ENCODE measurements around the gene LMCD1. TPM values are rescaled to one million over a fixed set of nuclear protein-coding genes. Genes with fewer than 3 reads are reported as not detected.
"Not testable (repeated sequence)": the region's sequence is repeated elsewhere in the genome, so short reads cannot be mapped to it uniquely, and the experiment has no call there.

Gene LMCD1
- total RNA-seq, 1 experiment from 2014 or later: 23.9 TPM

DNA sequence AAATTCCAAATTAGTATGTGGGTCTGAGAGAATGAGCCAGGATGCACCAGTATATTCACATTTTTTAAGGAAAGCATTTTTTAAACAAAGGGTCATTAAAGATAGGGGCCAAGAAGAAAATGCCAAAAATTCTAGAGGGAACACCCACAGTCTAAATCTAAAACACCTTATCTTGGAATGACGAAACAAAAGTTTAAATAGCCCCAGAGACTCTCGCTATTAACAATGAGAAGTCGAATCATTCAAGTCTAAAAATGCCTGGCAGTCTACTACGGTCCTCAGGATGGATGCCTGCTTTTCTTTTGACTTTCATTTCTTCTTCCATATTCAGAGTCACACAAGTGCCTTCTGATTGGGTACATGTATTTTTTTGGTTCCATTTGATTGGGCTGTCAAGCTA, 76.7 kb downstream of the LMCD1 start:
- no peaks in the 10 kb centered on the region for H3K9me3 Mint-ChIP-seq (ENCODE audit: unreplicated experiment)
- H3K4me3 Mint-ChIP-seq (ENCODE audit: unreplicated experiment): no peak overlapping the region
- no peaks in the 10 kb centered on the region for H3K27me3 Mint-ChIP-seq (ENCODE audit: insufficient read depth, unreplicated experiment)
- H3K4me3 ChIP-seq (ENCODE audit: low read depth, low read length): no peak overlapping the region
- no peak for TF ChIP-seq CTCF (IDR thresholded peaks at IDR 0.05; ENCODE audit: insufficient read depth in 1 of 2, low read depth in 1 of 2, low read length in 1 of 2, severe bottlenecking in 1 of 2, unreplicated experiment in 1 of 2)
- CTCF ChIA-PET: no interaction called here
- no peak overlapping the region for H3K27ac Mint-ChIP-seq (ENCODE audit: unreplicated experiment)
- no peaks in the 10 kb centered on the region for H3K27me3 ChIP-seq (replicated peaks; ENCODE audit: control insufficient read depth, insufficient read depth, low read length)
- no peaks in the 10 kb centered on the region for H3K36me3 Mint-ChIP-seq (ENCODE audit: insufficient read depth, unreplicated experiment)
- POLR2A ChIA-PET: interaction anchor here (0.7 kb wide), 1 partner anchor 129 kb away, joined by 5 read pairs; no protein-coding TSS in a partner anchor
- H3K9me3 ChIP-seq: no peaks in the 10 kb centered on the region
- H3K4me1 Mint-ChIP-seq (ENCODE audit: low read depth, unreplicated experiment): peaks cover 9% of the 10 kb centered on the region
- H3K4me1 ChIP-seq: peaks cover 11% of the 10 kb centered on the region
- DNase-seq: no peak
- intact Hi-C loops (cut with micrococcal nuclease; ENCODE audit: unreplicated experiment): no loop called here
- H3K36me3 ChIP-seq (ENCODE audit: control insufficient read depth, insufficient read depth, low read length): no peaks in the 10 kb centered on the region
- no TSS peak for BruUV-seq (replicated peaks)

DNA sequence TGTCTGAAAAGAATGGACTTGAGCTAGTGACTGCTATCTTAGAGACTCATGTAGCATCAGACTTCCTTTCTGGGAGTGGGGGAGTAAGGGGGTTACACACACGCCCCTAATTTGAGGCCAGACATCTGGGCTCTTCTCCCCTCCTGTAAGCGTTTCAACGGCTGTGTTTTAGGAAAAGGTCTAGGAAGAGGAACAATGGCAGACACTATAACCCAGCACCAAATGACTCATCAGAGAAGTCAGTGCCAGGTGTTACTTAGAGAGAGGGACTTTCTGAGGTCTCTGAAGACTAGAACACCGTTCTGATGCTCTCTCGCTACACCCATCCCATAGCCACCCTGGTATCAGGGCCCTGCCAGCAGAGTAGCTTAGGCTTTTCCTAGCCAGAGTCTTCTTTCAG, 77.5 kb downstream of the LMCD1 start:
- no peaks in the 10 kb centered on the region for H3K27me3 Mint-ChIP-seq (ENCODE audit: insufficient read depth, unreplicated experiment)
- intact Hi-C loops (cut with micrococcal nuclease; ENCODE audit: unreplicated experiment): no loop called here
- H3K4me3 Mint-ChIP-seq (ENCODE audit: unreplicated experiment): no peak overlapping the region
- peaks cover 9% of the 10 kb centered on the region for H3K4me1 Mint-ChIP-seq (ENCODE audit: low read depth, unreplicated experiment)
- TF ChIP-seq CTCF (IDR thresholded peaks at IDR 0.05; ENCODE audit: insufficient read depth in 1 of 2, low read depth in 1 of 2, low read length in 1 of 2, severe bottlenecking in 1 of 2, unreplicated experiment in 1 of 2): no peak
- H3K4me1 ChIP-seq: peaks cover 11% of the 10 kb centered on the region
- H3K9me3 ChIP-seq: no peaks in the 10 kb centered on the region
- no peak overlapping the region for H3K27ac Mint-ChIP-seq (ENCODE audit: unreplicated experiment)
- ChIA-PET POLR2A (no interaction called here), CTCF (no interaction called here)
- H3K9me3 Mint-ChIP-seq (ENCODE audit: unreplicated experiment): no peaks in the 10 kb centered on the region
- H3K4me3 ChIP-seq (ENCODE audit: low read depth, low read length): no peak overlapping the region
- no peaks in the 10 kb centered on the region for H3K36me3 ChIP-seq (ENCODE audit: control insufficient read depth, insufficient read depth, low read length)
- no peaks in the 10 kb centered on the region for H3K36me3 Mint-ChIP-seq (ENCODE audit: insufficient read depth, unreplicated experiment)
- no peak for DNase-seq
- BruUV-seq (replicated peaks): no TSS peak
- H3K27me3 ChIP-seq (replicated peaks; ENCODE audit: control insufficient read depth, insufficient read depth, low read length): no peaks in the 10 kb centered on the region

DNA sequence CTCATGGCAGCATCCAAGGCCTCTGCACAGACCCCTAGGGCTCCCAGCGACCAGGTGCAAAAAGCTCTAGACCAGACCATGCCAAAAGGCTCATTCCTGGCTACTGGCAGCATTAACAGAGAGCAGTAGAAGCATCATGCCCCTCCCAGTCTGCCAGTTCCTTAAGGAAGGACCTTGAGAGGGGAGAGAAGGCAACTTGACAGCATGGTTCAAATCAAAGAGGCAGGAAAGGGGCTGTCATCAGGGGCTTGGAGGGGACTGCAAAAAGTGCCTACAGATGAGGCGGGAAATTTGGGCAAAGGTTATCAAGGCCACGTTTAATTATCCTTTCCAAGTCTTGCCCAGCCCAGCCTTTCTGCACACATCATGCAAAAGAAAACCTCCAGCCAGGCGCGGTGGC, 78.3 kb downstream of the LMCD1 start:
- Histone ChIP-seq H3K36me3 (ENCODE audit: control insufficient read depth, insufficient read depth, low read length) (no peaks in the 10 kb centered on the region), H3K27me3 (replicated peaks; ENCODE audit: control insufficient read depth, insufficient read depth, low read length) (no peaks in the 10 kb centered on the region), H3K4me3 (ENCODE audit: low read depth, low read length) (no peak overlapping the region), H3K4me1 (peaks cover 11% of the 10 kb centered on the region), H3K9me3 (no peaks in the 10 kb centered on the region)
- BruUV-seq (replicated peaks): no TSS peak
- peaks cover 9% of the 10 kb centered on the region for H3K4me1 Mint-ChIP-seq (ENCODE audit: low read depth, unreplicated experiment)
- H3K27me3 Mint-ChIP-seq (ENCODE audit: insufficient read depth, unreplicated experiment): no peaks in the 10 kb centered on the region
- CTCF ChIA-PET: no interaction called here
- no peak overlapping the region for H3K4me3 Mint-ChIP-seq (ENCODE audit: unreplicated experiment)
- no peaks in the 10 kb centered on the region for H3K9me3 Mint-ChIP-seq (ENCODE audit: unreplicated experiment)
- TF ChIP-seq CTCF (IDR thresholded peaks at IDR 0.05; ENCODE audit: insufficient read depth in 1 of 2, low read depth in 1 of 2, low read length in 1 of 2, severe bottlenecking in 1 of 2, unreplicated experiment in 1 of 2): no peak
- intact Hi-C loops (cut with micrococcal nuclease; ENCODE audit: unreplicated experiment): no loop called here
- no peak overlapping the region for H3K27ac Mint-ChIP-seq (ENCODE audit: unreplicated experiment)
- DNase-seq: no peak
- H3K36me3 Mint-ChIP-seq (ENCODE audit: insufficient read depth, unreplicated experiment): no peaks in the 10 kb centered on the region
- POLR2A ChIA-PET: no interaction called here

- H3K27me3 Mint-ChIP-seq (ENCODE audit: insufficient read depth, unreplicated experiment); H3K4me3 Mint-ChIP-seq (ENCODE audit: unreplicated experiment); CTCF ChIA-PET; DNase-seq; BruUV-seq (replicated peaks); POLR2A ChIA-PET; H3K36me3 ChIP-seq (ENCODE audit: control insufficient read depth, insufficient read depth, low read length); H3K4me3 ChIP-seq (ENCODE audit: low read depth, low read length); H3K36me3 Mint-ChIP-seq (ENCODE audit: insufficient read depth, unreplicated experiment); H3K4me1 Mint-ChIP-seq (ENCODE audit: low read depth, unreplicated experiment); H3K9me3 Mint-ChIP-seq (ENCODE audit: unreplicated experiment); H3K9me3 ChIP-seq; H3K27ac Mint-ChIP-seq (ENCODE audit: unreplicated experiment); intact Hi-C loops (cut with micrococcal nuclease; ENCODE audit: unreplicated experiment); H3K27me3 ChIP-seq (replicated peaks; ENCODE audit: control insufficient read depth, insufficient read depth, low read length): not testable (repeated sequence)
- peaks cover 11% of the 10 kb centered on the region for H3K4me1 ChIP-seq
These were observed 78.8 kb downstream of the LMCD1 start for GRCh38 chr3:8580434-8580833.
